GM23338 (cell line): Measurements from ENCODE around the gene CCDC92. TPM values are rescaled to one million over a fixed set of nuclear protein-coding genes. Genes with fewer than 3 reads are reported as not detected.

Experiments
- ATAC-seq: fragments of 200-7000 bp; cut with Tn5 transposase; 3 replicates; pipeline ENCODE4 v1.9.1; 2020
- DNase-seq: peaks from one replicate; pipeline ENCODE4 v3.0.0-alpha.2; 2015; ENCODE audit warnings: low spot score
- H2AFZ ChIP-seq: fragments of 200-600 bp; sonication (generic); 2 replicates; pipeline ENCODE4 v1.8.0; 2016; ENCODE audit warnings: antibody characterized with exemption, mild to moderate bottlenecking, moderate library complexity
- H3F3A ChIP-seq: fragments of 200-600 bp; sonication (generic); replicated peaks from 2 replicates; pipeline ENCODE4 v1.8.0; 2017; ENCODE audit warnings: antibody characterized with exemption, mixed run types, low read depth
- H3K27ac ChIP-seq: fragments of 200-600 bp; sonication (generic); 2 replicates; pipeline ENCODE4 v1.6.1; 2016; ENCODE audit warnings: low read depth
- H3K27me3 ChIP-seq: fragments of 200-600 bp; sonication (generic); 2 replicates; pipeline ENCODE4 v1.8.0; 2016; ENCODE audit warnings: mild to moderate bottlenecking, mixed run types, moderate library complexity; ENCODE audit not compliant: insufficient read depth
- H3K36me3 ChIP-seq: fragments of 200-600 bp; sonication (generic); 2 replicates; pipeline ENCODE4 v1.8.0; 2016; ENCODE audit warnings: mild to moderate bottlenecking; ENCODE audit not compliant: insufficient read depth
- H3K4me1 ChIP-seq: fragments of 200-600 bp; sonication (generic); 2 replicates; pipeline ENCODE4 v1.8.0; 2016; ENCODE audit warnings: mild to moderate bottlenecking, moderate library complexity; ENCODE audit not compliant: insufficient read depth
- H3K4me2 ChIP-seq: fragments of 200-600 bp; sonication (generic); 2 replicates; pipeline ENCODE4 v1.7.1; 2017; ENCODE audit warnings: mixed run types
- H3K4me3 ChIP-seq: fragments of 200-600 bp; sonication (generic); 2 replicates; pipeline ENCODE4 v1.6.1; 2016; ENCODE audit warnings: mixed run types
- H3K79me2 ChIP-seq: fragments of 200-600 bp; sonication (generic); replicated peaks from 2 replicates; pipeline ENCODE4 v1.8.0; 2017; ENCODE audit warnings: mild to moderate bottlenecking; ENCODE audit not compliant: insufficient read depth
- H3K9me2 ChIP-seq: fragments of 200-600 bp; sonication (generic); 2 replicates; pipeline ENCODE4 v1.8.0; 2017; ENCODE audit not compliant: insufficient read depth
- H4K20me1 ChIP-seq: fragments of 200-600 bp; sonication (generic); replicated peaks from 2 replicates; pipeline ENCODE4 v1.8.0; 2017; ENCODE audit warnings: mild to moderate bottlenecking; ENCODE audit not compliant: insufficient read depth
- H3K27ac Mint-ChIP-seq: 2 replicates; pipeline ENCODE4 v1.8.0; 2020; ENCODE audit warnings: inconsistent platforms, mild to moderate bottlenecking, moderate library complexity, mixed read lengths
- H3K27me3 Mint-ChIP-seq: 3 replicates; pipeline ENCODE4 v1.8.0; 2022; ENCODE audit warnings: low read depth, mild to moderate bottlenecking, moderate library complexity, mixed read lengths, inconsistent platforms; ENCODE audit not compliant: insufficient read depth, poor library complexity
- H3K36me3 Mint-ChIP-seq: 3 replicates; pipeline ENCODE4 v1.8.0; 2021; ENCODE audit warnings: low read depth, mild to moderate bottlenecking, inconsistent platforms, moderate library complexity, mixed read lengths
- H3K4me1 Mint-ChIP-seq: 3 replicates; pipeline ENCODE4 v1.8.0; 2020; ENCODE audit warnings: mild to moderate bottlenecking, inconsistent platforms, mixed read lengths
- H3K4me3 Mint-ChIP-seq: 3 replicates; pipeline ENCODE4 v1.8.0; 2021; ENCODE audit warnings: moderate library complexity, mild to moderate bottlenecking, inconsistent platforms, mixed read lengths
- H3K9me3 Mint-ChIP-seq: 3 replicates; pipeline ENCODE4 v1.8.0; 2020; ENCODE audit warnings: moderate library complexity, mild to moderate bottlenecking, inconsistent platforms, mixed read lengths
- CREB1 ChIP-seq: fragments of 250-450 bp; sonication (Bioruptor Pico); IDR thresholded peaks from 2 replicates; pipeline ENCODE4 v1.5.0; 2020; ENCODE audit warnings: low read depth, mild to moderate bottlenecking, moderate library complexity
- ETS1 ChIP-seq: IDR thresholded peaks from 2 replicates; pipeline ENCODE4 v1.6.1; 2016; ENCODE audit warnings: antibody characterized with exemption
- EZH2 ChIP-seq: fragments of 200-600 bp; sonication (generic); IDR thresholded peaks from one replicate; pipeline ENCODE4 v1.8.0; 2017; ENCODE audit warnings: antibody characterized with exemption, mild to moderate bottlenecking, low read depth; ENCODE audit not compliant: unreplicated experiment
- EZH2phosphoT487 ChIP-seq: fragments of 200-600 bp; sonication (generic); IDR thresholded peaks from one replicate; pipeline ENCODE4 v1.8.1; 2018; ENCODE audit warnings: antibody characterized with exemption; ENCODE audit not compliant: unreplicated experiment
- JUNB ChIP-seq: IDR thresholded peaks from one replicate; pipeline ENCODE4 v1.6.1; 2016; ENCODE audit warnings: antibody characterized with exemption; ENCODE audit not compliant: unreplicated experiment
- NANOG ChIP-seq: IDR thresholded peaks from 2 replicates; pipeline ENCODE4 v1.6.1; 2016; ENCODE audit warnings: antibody characterized with exemption, borderline replicate concordance
- POLR2AphosphoS5 ChIP-seq: IDR thresholded peaks from 2 replicates; pipeline ENCODE4 v1.6.1; 2016; ENCODE audit warnings: antibody characterized with exemption, low read depth
- REST ChIP-seq: IDR thresholded peaks from one replicate; pipeline ENCODE4 v1.6.1; 2018; ENCODE audit warnings: antibody characterized with exemption; ENCODE audit not compliant: unreplicated experiment
- STAT1 ChIP-seq: IDR thresholded peaks from one replicate; pipeline ENCODE4 v1.6.1; 2016; ENCODE audit warnings: antibody characterized with exemption; ENCODE audit not compliant: unreplicated experiment
- ZNF114 ChIP-seq: fragments of 250-450 bp; sonication (Bioruptor Pico); IDR thresholded peaks from 2 replicates; pipeline ENCODE4 v1.5.0; 2020; ENCODE audit warnings: mild to moderate bottlenecking, moderate library complexity
- ZNF331 ChIP-seq: fragments of 250-450 bp; sonication (Bioruptor Pico); IDR thresholded peaks from 2 replicates; pipeline ENCODE4 v1.5.0; 2020; ENCODE audit warnings: low read depth, mild to moderate bottlenecking, moderate library complexity
- polyA plus RNA-seq: library from polyadenylated mRNA; unstranded; fragments of >200 nt; fragmentation: Nextera tagmentation; extraction: Ambion mirVana; gene quantifications from 2 replicates; pipeline ENCODE4 v1.2.1, GENCODE V29; 2016
- total RNA-seq: library from RNA; depleted of rRNA; stranded (reverse); fragments of >200 nt; shearing (Covaris generic); gene quantifications from 2 replicates; pipeline ENCODE4 v1.2.3, GENCODE V29; 2014
- TF ChIP-seq, protein P1 (sequence below), 2 experiments: fragments of 200-600 bp in 1 of 2; sonication (generic) in 1 of 2; conservative IDR thresholded peaks; 2 replicates each; pipeline versions ENCODE4 v1.5.1 to v1.6.1; 2016 to 2017; ENCODE audit warnings: antibody characterized with exemption in 2 of 2, low read depth in 2 of 2, mild to moderate bottlenecking in 2 of 2, moderate library complexity in 1 of 2
- TF ChIP-seq, protein P2 (sequence below): fragments of 250-450 bp; sonication (Bioruptor Pico); IDR thresholded peaks from 2 replicates; pipeline ENCODE4 v1.5.0; 2020; ENCODE audit warnings: mild to moderate bottlenecking, moderate library complexity

Gene CCDC92
- total and polyA plus RNA-seq, 2 experiments from 2014 or later = 0.08 to 0.31 TPM

DNA sequence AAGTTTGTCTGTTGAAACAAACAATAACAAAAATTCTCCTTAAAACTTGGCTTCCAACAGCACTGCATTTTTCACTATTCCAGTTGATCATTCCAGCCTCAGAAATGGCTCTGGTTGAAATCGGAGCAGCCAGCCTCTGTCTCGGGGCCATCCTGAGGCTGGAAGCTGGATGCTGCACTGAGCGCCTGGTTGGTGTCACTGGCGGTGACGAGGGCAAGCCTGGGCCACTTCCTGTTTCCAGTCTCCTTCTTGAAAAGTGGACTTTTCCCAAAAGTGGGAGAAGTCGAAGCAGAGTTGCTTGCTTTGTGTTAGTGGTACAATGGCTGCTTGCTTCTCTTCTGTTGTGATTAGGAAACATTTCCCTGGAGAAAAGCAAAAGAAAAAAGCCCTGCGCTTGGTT is 48.7 kb downstream of the CCDC92 start:
- Mint-ChIP-seq H3K9me3 (no peaks in the 10 kb centered on the region), H3K27me3 (peaks cover 15% of the 10 kb centered on the region), H3K27ac (no peak overlapping the region), H3K4me3 (no peak overlapping the region), H3K4me1 (no peaks in the 10 kb centered on the region; the same call in 2 of the 3 replicates), H3K36me3 (no peaks in the 10 kb centered on the region)
- H3K79me2 ChIP-seq = no peaks in the 10 kb centered on the region
- no peak overlapping the region for H3K27ac ChIP-seq
- H3F3A ChIP-seq = no peaks in the 10 kb centered on the region
- no peaks in the 10 kb centered on the region for H3K27me3 ChIP-seq
- no peak overlapping the region for H2AFZ ChIP-seq
- H3K9me2 ChIP-seq = no peaks in the 10 kb centered on the region
- H3K4me1 ChIP-seq = no peaks in the 10 kb centered on the region
- no peak for ATAC-seq
- H4K20me1 ChIP-seq = no peaks in the 10 kb centered on the region
- no peak overlapping the region for H3K4me2 ChIP-seq
- DNase-seq = no peak
- H3K36me3 ChIP-seq = no peaks in the 10 kb centered on the region
- H3K4me3 ChIP-seq = no peak overlapping the region
- TF ChIP-seq POLR2AphosphoS5 (no peak), ZNF331 (no peak), REST (no peak), CREB1 (CRISPR knock-in tag) (no peak), STAT1 (no peak), EZH2phosphoT487 (no peak), JUNB (no peak), NANOG (no peak), ZNF114 (CRISPR knock-in tag) (no peak), ETS1 (no peak), EZH2 (no peak)
- TF ChIP-seq, protein P1, sequence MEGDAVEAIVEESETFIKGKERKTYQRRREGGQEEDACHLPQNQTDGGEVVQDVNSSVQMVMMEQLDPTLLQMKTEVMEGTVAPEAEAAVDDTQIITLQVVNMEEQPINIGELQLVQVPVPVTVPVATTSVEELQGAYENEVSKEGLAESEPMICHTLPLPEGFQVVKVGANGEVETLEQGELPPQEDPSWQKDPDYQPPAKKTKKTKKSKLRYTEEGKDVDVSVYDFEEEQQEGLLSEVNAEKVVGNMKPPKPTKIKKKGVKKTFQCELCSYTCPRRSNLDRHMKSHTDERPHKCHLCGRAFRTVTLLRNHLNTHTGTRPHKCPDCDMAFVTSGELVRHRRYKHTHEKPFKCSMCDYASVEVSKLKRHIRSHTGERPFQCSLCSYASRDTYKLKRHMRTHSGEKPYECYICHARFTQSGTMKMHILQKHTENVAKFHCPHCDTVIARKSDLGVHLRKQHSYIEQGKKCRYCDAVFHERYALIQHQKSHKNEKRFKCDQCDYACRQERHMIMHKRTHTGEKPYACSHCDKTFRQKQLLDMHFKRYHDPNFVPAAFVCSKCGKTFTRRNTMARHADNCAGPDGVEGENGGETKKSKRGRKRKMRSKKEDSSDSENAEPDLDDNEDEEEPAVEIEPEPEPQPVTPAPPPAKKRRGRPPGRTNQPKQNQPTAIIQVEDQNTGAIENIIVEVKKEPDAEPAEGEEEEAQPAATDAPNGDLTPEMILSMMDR (conservative IDR thresholded peaks at IDR 0.05; ENCODE audit: low read depth in 2 of 2) = no peak
- TF ChIP-seq, protein P2, sequence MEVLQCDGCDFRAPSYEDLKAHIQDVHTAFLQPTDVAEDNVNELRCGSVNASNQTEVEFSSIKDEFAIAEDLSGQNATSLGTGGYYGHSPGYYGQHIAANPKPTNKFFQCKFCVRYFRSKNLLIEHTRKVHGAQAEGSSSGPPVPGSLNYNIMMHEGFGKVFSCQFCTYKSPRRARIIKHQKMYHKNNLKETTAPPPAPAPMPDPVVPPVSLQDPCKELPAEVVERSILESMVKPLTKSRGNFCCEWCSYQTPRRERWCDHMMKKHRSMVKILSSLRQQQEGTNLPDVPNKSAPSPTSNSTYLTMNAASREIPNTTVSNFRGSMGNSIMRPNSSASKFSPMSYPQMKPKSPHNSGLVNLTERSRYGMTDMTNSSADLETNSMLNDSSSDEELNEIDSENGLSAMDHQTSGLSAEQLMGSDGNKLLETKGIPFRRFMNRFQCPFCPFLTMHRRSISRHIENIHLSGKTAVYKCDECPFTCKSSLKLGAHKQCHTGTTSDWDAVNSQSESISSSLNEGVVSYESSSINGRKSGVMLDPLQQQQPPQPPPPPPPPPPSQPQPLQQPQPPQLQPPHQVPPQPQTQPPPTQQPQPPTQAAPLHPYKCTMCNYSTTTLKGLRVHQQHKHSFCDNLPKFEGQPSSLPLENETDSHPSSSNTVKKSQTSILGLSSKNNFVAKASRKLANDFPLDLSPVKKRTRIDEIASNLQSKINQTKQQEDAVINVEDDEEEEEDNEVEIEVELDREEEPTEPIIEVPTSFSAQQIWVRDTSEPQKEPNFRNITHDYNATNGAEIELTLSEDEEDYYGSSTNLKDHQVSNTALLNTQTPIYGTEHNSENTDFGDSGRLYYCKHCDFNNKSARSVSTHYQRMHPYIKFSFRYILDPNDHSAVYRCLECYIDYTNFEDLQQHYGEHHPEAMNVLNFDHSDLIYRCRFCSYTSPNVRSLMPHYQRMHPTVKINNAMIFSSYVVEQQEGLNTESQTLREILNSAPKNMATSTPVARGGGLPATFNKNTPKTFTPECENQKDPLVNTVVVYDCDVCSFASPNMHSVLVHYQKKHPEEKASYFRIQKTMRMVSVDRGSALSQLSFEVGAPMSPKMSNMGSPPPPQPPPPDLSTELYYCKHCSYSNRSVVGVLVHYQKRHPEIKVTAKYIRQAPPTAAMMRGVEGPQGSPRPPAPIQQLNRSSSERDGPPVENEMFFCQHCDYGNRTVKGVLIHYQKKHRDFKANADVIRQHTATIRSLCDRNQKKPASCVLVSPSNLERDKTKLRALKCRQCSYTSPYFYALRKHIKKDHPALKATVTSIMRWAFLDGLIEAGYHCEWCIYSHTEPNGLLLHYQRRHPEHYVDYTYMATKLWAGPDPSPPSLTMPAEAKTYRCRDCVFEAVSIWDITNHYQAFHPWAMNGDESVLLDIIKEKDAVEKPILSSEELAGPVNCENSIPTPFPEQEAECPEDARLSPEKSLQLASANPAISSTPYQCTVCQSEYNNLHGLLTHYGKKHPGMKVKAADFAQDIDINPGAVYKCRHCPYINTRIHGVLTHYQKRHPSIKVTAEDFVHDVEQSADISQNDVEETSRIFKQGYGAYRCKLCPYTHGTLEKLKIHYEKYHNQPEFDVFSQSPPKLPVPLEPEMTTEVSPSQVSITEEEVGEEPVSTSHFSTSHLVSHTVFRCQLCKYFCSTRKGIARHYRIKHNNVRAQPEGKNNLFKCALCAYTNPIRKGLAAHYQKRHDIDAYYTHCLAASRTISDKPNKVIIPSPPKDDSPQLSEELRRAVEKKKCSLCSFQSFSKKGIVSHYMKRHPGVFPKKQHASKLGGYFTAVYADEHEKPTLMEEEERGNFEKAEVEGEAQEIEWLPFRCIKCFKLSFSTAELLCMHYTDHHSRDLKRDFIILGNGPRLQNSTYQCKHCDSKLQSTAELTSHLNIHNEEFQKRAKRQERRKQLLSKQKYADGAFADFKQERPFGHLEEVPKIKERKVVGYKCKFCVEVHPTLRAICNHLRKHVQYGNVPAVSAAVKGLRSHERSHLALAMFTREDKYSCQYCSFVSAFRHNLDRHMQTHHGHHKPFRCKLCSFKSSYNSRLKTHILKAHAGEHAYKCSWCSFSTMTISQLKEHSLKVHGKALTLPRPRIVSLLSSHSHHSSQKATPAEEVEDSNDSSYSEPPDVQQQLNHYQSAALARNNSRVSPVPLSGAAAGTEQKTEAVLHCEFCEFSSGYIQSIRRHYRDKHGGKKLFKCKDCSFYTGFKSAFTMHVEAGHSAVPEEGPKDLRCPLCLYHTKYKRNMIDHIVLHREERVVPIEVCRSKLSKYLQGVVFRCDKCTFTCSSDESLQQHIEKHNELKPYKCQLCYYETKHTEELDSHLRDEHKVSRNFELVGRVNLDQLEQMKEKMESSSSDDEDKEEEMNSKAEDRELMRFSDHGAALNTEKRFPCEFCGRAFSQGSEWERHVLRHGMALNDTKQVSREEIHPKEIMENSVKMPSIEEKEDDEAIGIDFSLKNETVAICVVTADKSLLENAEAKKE (CRISPR knock-in tag) = no peak
